Smooth muscle cell (in vitro differentiated cells): ENCODE data around the gene MPP7. TPM values are rescaled to one million over a fixed set of nuclear protein-coding genes. Genes with fewer than 3 reads are reported as not detected.

Experiments used
- DNase-seq: peaks from one replicate; lab custom pipeline; 2025; ENCODE audit not compliant: unreplicated experiment; lab: John Stamatoyannopoulos, UW
- H2AFZ ChIP-seq: fragments of 200-600 bp; sonication (generic); 2 replicates; pipeline ENCODE4 v1.6.0; 2016; ENCODE audit warnings: antibody characterized with exemption, low read depth, mild to moderate bottlenecking
- H3F3A ChIP-seq: fragments of 200-600 bp; sonication (generic); 2 replicates; pipeline ENCODE4 v1.6.0; 2017; ENCODE audit warnings: antibody characterized with exemption, low read depth
- H3K27ac ChIP-seq: fragments of 200-600 bp; sonication (generic); 2 replicates; pipeline ENCODE4 v1.5.1; 2016; ENCODE audit warnings: low read depth, mild to moderate bottlenecking
- H3K27me3 ChIP-seq: fragments of 200-600 bp; sonication (generic); 2 replicates; pipeline ENCODE4 v1.6.1; 2016; ENCODE audit warnings: low read depth, mild to moderate bottlenecking
- H3K36me3 ChIP-seq: fragments of 200-600 bp; sonication (generic); 2 replicates; pipeline ENCODE4 v1.5.1; 2016; ENCODE audit warnings: low read depth
- H3K4me1 ChIP-seq: fragments of 200-600 bp; sonication (generic); 2 replicates; pipeline ENCODE4 v1.5.1; 2016; ENCODE audit warnings: low read depth
- H3K4me2 ChIP-seq: fragments of 200-600 bp; sonication (generic); 2 replicates; pipeline ENCODE4 v1.6.0; 2016; ENCODE audit warnings: mild to moderate bottlenecking
- H3K4me3 ChIP-seq: fragments of 200-600 bp; sonication (generic); 2 replicates; pipeline ENCODE4 v1.5.1; 2016; ENCODE audit warnings: mild to moderate bottlenecking
- H3K79me2 ChIP-seq: fragments of 200-600 bp; sonication (generic); 2 replicates; pipeline ENCODE4 v1.6.0; 2016; ENCODE audit warnings: low read depth, mild to moderate bottlenecking
- H3K9ac ChIP-seq: fragments of 200-600 bp; sonication (generic); 2 replicates; pipeline ENCODE4 v1.6.0; 2016; ENCODE audit warnings: low read depth
- H3K9me3 ChIP-seq: fragments of 200-600 bp; sonication (generic); replicated peaks from 2 replicates; pipeline ENCODE4 v1.5.1; 2016; ENCODE audit warnings: low read depth
- H4K20me1 ChIP-seq: fragments of 200-600 bp; sonication (generic); 2 replicates; pipeline ENCODE4 v1.6.0; 2016; ENCODE audit warnings: low read depth
- WGBS: methylation state at CpG from one replicate; pipeline ENCODE4 v1.1.7; 2016; ENCODE audit warnings: low lambda C conversion rate; 5-methylcytosine and 5-hydroxymethylcytosine counted together
- polyA plus RNA-seq: library from polyadenylated mRNA; unstranded; fragments of >200 nt; fragmentation: Nextera tagmentation; extraction: Ambion mirVana; gene quantifications from 2 replicates; pipeline ENCODE4 v1.2.1, GENCODE V29; 2016
- total RNA-seq: library from RNA; depleted of rRNA; stranded (reverse); fragments of >200 nt; gene quantifications from 2 replicates; pipeline ENCODE4 v1.2.3, GENCODE V29; 2014
- TF ChIP-seq, protein P1 (sequence below): fragments of 200-600 bp; sonication (generic); IDR thresholded peaks from 2 replicates; pipeline ENCODE4 v1.5.1; 2017; ENCODE audit warnings: borderline replicate concordance, mild to moderate bottlenecking, antibody characterized with exemption; ENCODE audit not compliant: insufficient read depth, poor library complexity, severe bottlenecking

Gene MPP7
- total and polyA plus RNA-seq, 2 experiments from 2014 or later = 0.80 to 3.4 TPM

GRCh38 chr10:28331066-28331465, 28.2 kb upstream of the MPP7 start:
- Histone ChIP-seq H3K9me3 (no peaks in the 10 kb centered on the region), H3K4me3 (no peak overlapping the region), H3K27ac (no peak overlapping the region), H3K4me2 (no peak overlapping the region), H4K20me1 (no peaks in the 10 kb centered on the region), H3K79me2 (no peaks in the 10 kb centered on the region), H3F3A (no peaks in the 10 kb centered on the region), H3K36me3 (no peaks in the 10 kb centered on the region), H3K4me1 (peaks cover 12% of the 10 kb centered on the region), H3K27me3 (no peaks in the 10 kb centered on the region), H2AFZ (no peak overlapping the region), H3K9ac (no peak overlapping the region)
- no peak for DNase-seq
- TF ChIP-seq, protein P1, sequence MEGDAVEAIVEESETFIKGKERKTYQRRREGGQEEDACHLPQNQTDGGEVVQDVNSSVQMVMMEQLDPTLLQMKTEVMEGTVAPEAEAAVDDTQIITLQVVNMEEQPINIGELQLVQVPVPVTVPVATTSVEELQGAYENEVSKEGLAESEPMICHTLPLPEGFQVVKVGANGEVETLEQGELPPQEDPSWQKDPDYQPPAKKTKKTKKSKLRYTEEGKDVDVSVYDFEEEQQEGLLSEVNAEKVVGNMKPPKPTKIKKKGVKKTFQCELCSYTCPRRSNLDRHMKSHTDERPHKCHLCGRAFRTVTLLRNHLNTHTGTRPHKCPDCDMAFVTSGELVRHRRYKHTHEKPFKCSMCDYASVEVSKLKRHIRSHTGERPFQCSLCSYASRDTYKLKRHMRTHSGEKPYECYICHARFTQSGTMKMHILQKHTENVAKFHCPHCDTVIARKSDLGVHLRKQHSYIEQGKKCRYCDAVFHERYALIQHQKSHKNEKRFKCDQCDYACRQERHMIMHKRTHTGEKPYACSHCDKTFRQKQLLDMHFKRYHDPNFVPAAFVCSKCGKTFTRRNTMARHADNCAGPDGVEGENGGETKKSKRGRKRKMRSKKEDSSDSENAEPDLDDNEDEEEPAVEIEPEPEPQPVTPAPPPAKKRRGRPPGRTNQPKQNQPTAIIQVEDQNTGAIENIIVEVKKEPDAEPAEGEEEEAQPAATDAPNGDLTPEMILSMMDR = no peak

GRCh38 chr10:28328346-28328745, 25.5 kb upstream of the MPP7 start:
- H2AFZ ChIP-seq = no peak overlapping the region
- H3F3A ChIP-seq = no peaks in the 10 kb centered on the region
- DNase-seq = no peak
- no peaks in the 10 kb centered on the region for H3K27me3 ChIP-seq
- H3K9me3 ChIP-seq = no peaks in the 10 kb centered on the region
- no peaks in the 10 kb centered on the region for H4K20me1 ChIP-seq
- 96% methylated on average over 1 of the region's 1 CpG for WGBS
- no peaks in the 10 kb centered on the region for H3K79me2 ChIP-seq
- H3K36me3 ChIP-seq = no peaks in the 10 kb centered on the region
- TF ChIP-seq, protein P1 = no peak
- no peak overlapping the region for H3K4me3 ChIP-seq
- peaks cover 12% of the 10 kb centered on the region for H3K4me1 ChIP-seq
- H3K4me2 ChIP-seq = peak overlapping the region; percentile 63
- no peak overlapping the region for H3K9ac ChIP-seq
- peak overlapping the region; percentile 58 for H3K27ac ChIP-seq

GRCh38 chr10:28327491-28327880, 24.6 kb upstream of the MPP7 start:
- peak overlapping the region; percentile 58 for H3K27ac ChIP-seq

More at GRCh38 chr10:28327491-28327880, 24.6 kb upstream of the MPP7 start:
- Histone ChIP-seq H3K9me3 (no peaks in the 10 kb centered on the region), H3K9ac (no peak overlapping the region), H3F3A (no peaks in the 10 kb centered on the region), H3K79me2 (no peaks in the 10 kb centered on the region), H2AFZ (no peak overlapping the region), H3K36me3 (no peaks in the 10 kb centered on the region), H3K4me2 (peak overlapping the region; percentile 63), H3K4me3 (no peak overlapping the region), H4K20me1 (no peaks in the 10 kb centered on the region), H3K4me1 (peaks cover 12% of the 10 kb centered on the region), H3K27me3 (no peaks in the 10 kb centered on the region)
- 53% methylated on average over 3 of the region's 3 CpGs for WGBS
- DNase-seq = no peak
- TF ChIP-seq, protein P1 = no peak
